ENCODE measurements around the gene ESR2. TPM values are rescaled to one million over a fixed set of nuclear protein-coding genes. Genes with fewer than 3 reads are reported as not detected.

The ESR2 gene
- total RNA-seq, 1 donor from 2014 or later: 0.76 TPM

Small RNAs within 50 kb of the gene (microRNA-seq; reads per million reads assigned to microRNA genes)
- not detected for gene MIR548H1

Other genes with a start within 250 kb of the ESR2 start
- gene MTHFD1, start 94.0 kb upstream of the ESR2 start, total RNA-seq: 49.9 TPM
- gene AKAP5, start 171.1 kb upstream of the ESR2 start, total RNA-seq: 0.36 TPM
- gene ZBTB25, start 209.5 kb upstream of the ESR2 start, total RNA-seq: 26.2 TPM
- gene ZBTB1, start 210.4 kb upstream of the ESR2 start, total RNA-seq: 64.6 TPM
- 71.5 TPM for gene HSPA2, start 246.4 kb upstream of the ESR2 start, total RNA-seq

Measured in sciatic nerve (tissue), 1 donor.